Left ventricle myocardium inferior (tissue), 1 donor: ENCODE results near the gene AFAP1L2. TPM values are rescaled to one million over a fixed set of nuclear protein-coding genes. Genes with fewer than 3 reads are reported as not detected.

Experiments
- DNase-seq: peaks from one replicate; pipeline ENCODE4 v3.0.0-alpha.2; 2020
- H3K27ac ChIP-seq: fragments of 200-600 bp; replicated peaks from 2 replicates; pipeline ENCODE4 v1.8.0; 2021
- H3K27me3 ChIP-seq: fragments of 200-600 bp; 2 replicates; pipeline ENCODE4 v1.8.0; 2021; ENCODE audit warnings: low read depth
- H3K36me3 ChIP-seq: fragments of 200-600 bp; 2 replicates; pipeline ENCODE4 v1.8.0; 2021
- H3K4me1 ChIP-seq: fragments of 200-600 bp; 2 replicates; pipeline ENCODE4 v1.8.0; 2021
- H3K4me3 ChIP-seq: fragments of 200-600 bp; 2 replicates; pipeline ENCODE4 v1.8.0; 2021; ENCODE audit warnings: mild to moderate bottlenecking, moderate library complexity
- H3K9me3 ChIP-seq: fragments of 200-600 bp; replicated peaks from 2 replicates; pipeline ENCODE4 v1.8.0; 2021
- CTCF ChIP-seq: fragments of 200-600 bp; IDR thresholded peaks from 2 replicates; pipeline ENCODE4 v1.8.0; 2021; ENCODE audit warnings: antibody characterized with exemption, mild to moderate bottlenecking, borderline replicate concordance
- intact Hi-C: fragments of 100-400 bp; cut with micrococcal nuclease; formaldehyde crosslinking; loops from one replicate; pipeline ENCODE4 v1.11.0; 2022
- total RNA-seq: library from RNA; stranded (reverse); fragmentation: NEBNext Ultra II Directional; extraction: Animal tissue kit (Norgen Biotek cat#: 25700); gene quantifications from one replicate; pipeline ENCODE4 v1.2.1, GENCODE V29; 2021
- donor health status: DM: no; HTN: yes; CAD: no; lungs with severe emphysema.

AFAP1L2 gene
- total RNA-seq, 1 donor from 2014 or later = 7.0 TPM

- no peak overlapping the region for H3K4me3 ChIP-seq
- H3K9me3 ChIP-seq = no peaks in the 10 kb centered on the region
- H3K27ac ChIP-seq = peak overlapping the region; percentile 12
- no peak for TF ChIP-seq CTCF
- no peak for DNase-seq
- peaks cover 35% of the 10 kb centered on the region for H3K4me1 ChIP-seq
- intact Hi-C loops = no loop called here
- H3K27me3 ChIP-seq = no peaks in the 10 kb centered on the region
- no peaks in the 10 kb centered on the region for H3K36me3 ChIP-seq
These were observed 115.7 kb downstream of the AFAP1L2 start for GRCh38 chr10:114288424-114289095.

- intact Hi-C loops = no loop called here
- TF ChIP-seq CTCF = no peak
- no peak for DNase-seq
These were observed 117.4 kb downstream of the AFAP1L2 start for GRCh38 chr10:114286921-114287320.

GRCh38 chr10:114285961-114286441 is 118.3 kb downstream of the AFAP1L2 start:
- intact Hi-C loops = no loop called here
- H3K4me1 ChIP-seq = peaks cover 30% of the 10 kb centered on the region
- no peak overlapping the region for H3K4me3 ChIP-seq
- no peaks in the 10 kb centered on the region for H3K36me3 ChIP-seq
- H3K9me3 ChIP-seq = no peaks in the 10 kb centered on the region
- no peak overlapping the region for H3K27ac ChIP-seq
- no peak for TF ChIP-seq CTCF
- DNase-seq = no peak
- no peaks in the 10 kb centered on the region for H3K27me3 ChIP-seq

More at GRCh38 chr10:114286921-114287320, 117.4 kb downstream of the AFAP1L2 start:
- H3K4me1 ChIP-seq = peaks cover 30% of the 10 kb centered on the region
- no peak overlapping the region for H3K27ac ChIP-seq
- H3K36me3 ChIP-seq = no peaks in the 10 kb centered on the region
- H3K27me3 ChIP-seq = no peaks in the 10 kb centered on the region
- H3K4me3 ChIP-seq = no peak overlapping the region
- no peaks in the 10 kb centered on the region for H3K9me3 ChIP-seq

GRCh38 chr10:114284346-114285071 is 119.8 kb downstream of the AFAP1L2 start:
- H3K36me3 ChIP-seq = no peaks in the 10 kb centered on the region
- no peak overlapping the region for H3K27ac ChIP-seq
- H3K27me3 ChIP-seq = no peaks in the 10 kb centered on the region
- TF ChIP-seq CTCF = no peak
- H3K9me3 ChIP-seq = no peaks in the 10 kb centered on the region
- DNase-seq = no peak
- H3K4me3 ChIP-seq = no peak overlapping the region
- intact Hi-C loops = no loop called here
- H3K4me1 ChIP-seq = peaks cover 29% of the 10 kb centered on the region

GRCh38 chr10:114283535-114284234 is 120.6 kb downstream of the AFAP1L2 start:
- Histone ChIP-seq H3K4me3 (no peak overlapping the region), H3K27ac (no peak overlapping the region), H3K36me3 (no peaks in the 10 kb centered on the region), H3K27me3 (no peaks in the 10 kb centered on the region), H3K4me1 (peaks cover 21% of the 10 kb centered on the region), H3K9me3 (no peaks in the 10 kb centered on the region)
- intact Hi-C loops = no loop called here
- no peak for TF ChIP-seq CTCF
- no peak for DNase-seq
